Ovary (tissue), 3 donors: ENCODE results near the gene ZNF619.

Experiments used
- CTCF ChIP-seq, 3 donors: fragments of 450-650 bp in 2 of 3; fragments of 200-600 bp in 1 of 3; IDR thresholded peaks; one replicate each; pipeline versions ENCODE4 v1.5.1 to v1.8.0; 2016 to 2022; ENCODE audit warnings: antibody characterized with exemption in 3 of 3, mild to moderate bottlenecking in 1 of 3
- EP300 ChIP-seq: sonication (generic); formaldehyde crosslinking; IDR thresholded peaks from one replicate; pipeline ENCODE4 v1.6.1; 2017; ENCODE audit warnings: antibody characterized with exemption
- donor health status: DM: no; HTN: no; CAD: no.

DNA sequence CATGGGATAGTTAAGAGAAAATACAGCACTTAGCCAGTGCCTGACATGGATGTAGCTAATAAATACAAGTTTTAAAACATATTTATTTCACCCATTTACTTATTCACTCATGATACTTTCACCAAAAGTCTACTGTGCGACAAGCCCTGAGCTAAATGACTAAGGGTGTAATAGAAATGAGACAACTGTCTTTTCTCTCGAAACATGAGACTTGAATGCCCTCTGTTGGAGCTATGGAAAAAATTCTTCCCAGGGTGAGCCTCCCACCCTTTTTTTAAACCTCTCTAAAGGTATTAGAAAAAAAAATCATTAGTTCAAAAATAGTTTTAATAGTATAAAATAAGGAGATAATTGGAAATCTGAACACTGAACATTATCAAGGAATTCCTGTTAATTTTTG is 44.1 kb upstream of the ZNF619 start:
- TF ChIP-seq CTCF (IDR thresholded peaks at IDR 0.05) (no peak), EP300 (no peak)
